ENCODE measurements around the gene KCNIP2. TPM values are rescaled to one million over a fixed set of nuclear protein-coding genes. Genes with fewer than 3 reads are reported as not detected.

The KCNIP2 gene
- total and polyA plus RNA-seq, 2 of the 13 experiments (the other 11 are each of a cell fraction or from before 2014, with no cell fraction given): 0.42 to 0.70 TPM

- TF ChIP-seq, protein P1, sequence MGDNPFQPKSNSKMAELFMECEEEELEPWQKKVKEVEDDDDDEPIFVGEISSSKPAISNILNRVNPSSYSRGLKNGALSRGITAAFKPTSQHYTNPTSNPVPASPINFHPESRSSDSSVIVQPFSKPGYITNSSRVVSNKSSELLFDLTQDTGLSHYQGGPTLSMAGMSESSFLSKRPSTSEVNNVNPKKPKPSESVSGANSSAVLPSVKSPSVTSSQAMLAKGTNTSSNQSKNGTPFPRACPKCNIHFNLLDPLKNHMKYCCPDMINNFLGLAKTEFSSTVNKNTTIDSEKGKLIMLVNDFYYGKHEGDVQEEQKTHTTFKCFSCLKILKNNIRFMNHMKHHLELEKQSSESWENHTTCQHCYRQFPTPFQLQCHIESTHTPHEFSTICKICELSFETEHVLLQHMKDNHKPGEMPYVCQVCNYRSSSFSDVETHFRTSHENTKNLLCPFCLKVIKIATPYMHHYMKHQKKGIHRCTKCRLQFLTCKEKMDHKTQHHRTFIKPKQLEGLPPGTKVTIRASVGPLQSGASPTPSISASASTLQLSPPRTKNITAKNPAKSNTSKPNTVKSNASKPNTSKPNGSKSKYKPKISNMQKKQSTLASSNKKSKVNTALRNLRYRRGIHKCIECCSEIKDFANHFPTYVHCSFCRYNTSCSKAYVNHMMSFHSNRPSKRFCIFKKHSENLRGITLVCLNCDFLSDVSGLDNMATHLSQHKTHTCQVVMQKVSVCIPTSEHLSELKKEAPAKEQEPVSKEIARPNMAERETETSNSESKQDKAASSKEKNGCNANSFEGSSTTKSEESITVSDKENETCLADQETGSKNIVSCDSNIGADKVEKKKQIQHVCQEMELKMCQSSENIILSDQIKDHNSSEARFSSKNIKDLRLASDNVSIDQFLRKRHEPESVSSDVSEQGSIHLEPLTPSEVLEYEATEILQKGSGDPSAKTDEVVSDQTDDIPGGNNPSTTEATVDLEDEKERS (CRISPR knock-in tag; IDR thresholded peaks at IDR 0.05): peak; percentile 65; the same call in 1 of the 2 replicates
- TF ChIP-seq KLF9 (CRISPR knock-in tag; IDR thresholded peaks at IDR 0.05; ENCODE audit: low read depth) (0 out of 2 replicates have a peak, but pooled peaks have one; percentile 51), POLR2AphosphoS5 (IDR thresholded peaks at IDR 0.05; ENCODE audit: low read depth, low read length) (peak; percentile 80), ZNF652 (CRISPR knock-in tag; IDR thresholded peaks at IDR 0.05; ENCODE audit: borderline replicate concordance, low read depth) (no peak), SRY (CRISPR knock-in tag; IDR thresholded peaks at IDR 0.05) (0 out of 2 replicates have a peak, but pooled peaks have one; percentile 48), GABPB1 (CRISPR knock-in tag; IDR thresholded peaks at IDR 0.05) (peak; percentile 91), ZFP41 (CRISPR knock-in tag; IDR thresholded peaks at IDR 0.05; ENCODE audit: borderline replicate concordance) (0 out of 2 replicates have a peak, but pooled peaks have one; percentile 69), CREB1 (IDR thresholded peaks at IDR 0.05) (peak; percentile 65; the same call in 1 of the 2 replicates), CREB1 (CRISPR knock-in tag; IDR thresholded peaks at IDR 0.05) (peak; percentile 96), ZNF782 (CRISPR knock-in tag; IDR thresholded peaks at IDR 0.05; ENCODE audit: borderline replicate concordance) (no peak), KMT2A (CRISPR knock-in tag; IDR thresholded peaks at IDR 0.05) (peak; percentile 69), PCBP1 (IDR thresholded peaks at IDR 0.05; ENCODE audit: borderline replicate concordance, low read depth, low read length) (peak; percentile 87; the same call in 1 of the 2 replicates)
- TF ChIP-seq, protein P2, sequence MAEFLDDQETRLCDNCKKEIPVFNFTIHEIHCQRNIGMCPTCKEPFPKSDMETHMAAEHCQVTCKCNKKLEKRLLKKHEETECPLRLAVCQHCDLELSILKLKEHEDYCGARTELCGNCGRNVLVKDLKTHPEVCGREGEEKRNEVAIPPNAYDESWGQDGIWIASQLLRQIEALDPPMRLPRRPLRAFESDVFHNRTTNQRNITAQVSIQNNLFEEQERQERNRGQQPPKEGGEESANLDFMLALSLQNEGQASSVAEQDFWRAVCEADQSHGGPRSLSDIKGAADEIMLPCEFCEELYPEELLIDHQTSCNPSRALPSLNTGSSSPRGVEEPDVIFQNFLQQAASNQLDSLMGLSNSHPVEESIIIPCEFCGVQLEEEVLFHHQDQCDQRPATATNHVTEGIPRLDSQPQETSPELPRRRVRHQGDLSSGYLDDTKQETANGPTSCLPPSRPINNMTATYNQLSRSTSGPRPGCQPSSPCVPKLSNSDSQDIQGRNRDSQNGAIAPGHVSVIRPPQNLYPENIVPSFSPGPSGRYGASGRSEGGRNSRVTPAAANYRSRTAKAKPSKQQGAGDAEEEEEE (CRISPR knock-in tag; IDR thresholded peaks at IDR 0.05; ENCODE audit: borderline replicate concordance): no peak
- TF ChIP-seq, protein P3, sequence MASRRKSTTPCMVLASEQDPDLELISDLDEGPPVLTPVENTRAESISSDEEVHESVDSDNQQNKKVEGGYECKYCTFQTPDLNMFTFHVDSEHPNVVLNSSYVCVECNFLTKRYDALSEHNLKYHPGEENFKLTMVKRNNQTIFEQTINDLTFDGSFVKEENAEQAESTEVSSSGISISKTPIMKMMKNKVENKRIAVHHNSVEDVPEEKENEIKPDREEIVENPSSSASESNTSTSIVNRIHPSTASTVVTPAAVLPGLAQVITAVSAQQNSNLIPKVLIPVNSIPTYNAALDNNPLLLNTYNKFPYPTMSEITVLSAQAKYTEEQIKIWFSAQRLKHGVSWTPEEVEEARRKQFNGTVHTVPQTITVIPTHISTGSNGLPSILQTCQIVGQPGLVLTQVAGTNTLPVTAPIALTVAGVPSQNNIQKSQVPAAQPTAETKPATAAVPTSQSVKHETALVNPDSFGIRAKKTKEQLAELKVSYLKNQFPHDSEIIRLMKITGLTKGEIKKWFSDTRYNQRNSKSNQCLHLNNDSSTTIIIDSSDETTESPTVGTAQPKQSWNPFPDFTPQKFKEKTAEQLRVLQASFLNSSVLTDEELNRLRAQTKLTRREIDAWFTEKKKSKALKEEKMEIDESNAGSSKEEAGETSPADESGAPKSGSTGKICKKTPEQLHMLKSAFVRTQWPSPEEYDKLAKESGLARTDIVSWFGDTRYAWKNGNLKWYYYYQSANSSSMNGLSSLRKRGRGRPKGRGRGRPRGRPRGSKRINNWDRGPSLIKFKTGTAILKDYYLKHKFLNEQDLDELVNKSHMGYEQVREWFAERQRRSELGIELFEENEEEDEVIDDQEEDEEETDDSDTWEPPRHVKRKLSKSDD (CRISPR knock-in tag; IDR thresholded peaks at IDR 0.05; ENCODE audit: low read depth): 0 out of 2 replicates have a peak, but pooled peaks have one; percentile 49
- TF ChIP-seq, protein P4, sequence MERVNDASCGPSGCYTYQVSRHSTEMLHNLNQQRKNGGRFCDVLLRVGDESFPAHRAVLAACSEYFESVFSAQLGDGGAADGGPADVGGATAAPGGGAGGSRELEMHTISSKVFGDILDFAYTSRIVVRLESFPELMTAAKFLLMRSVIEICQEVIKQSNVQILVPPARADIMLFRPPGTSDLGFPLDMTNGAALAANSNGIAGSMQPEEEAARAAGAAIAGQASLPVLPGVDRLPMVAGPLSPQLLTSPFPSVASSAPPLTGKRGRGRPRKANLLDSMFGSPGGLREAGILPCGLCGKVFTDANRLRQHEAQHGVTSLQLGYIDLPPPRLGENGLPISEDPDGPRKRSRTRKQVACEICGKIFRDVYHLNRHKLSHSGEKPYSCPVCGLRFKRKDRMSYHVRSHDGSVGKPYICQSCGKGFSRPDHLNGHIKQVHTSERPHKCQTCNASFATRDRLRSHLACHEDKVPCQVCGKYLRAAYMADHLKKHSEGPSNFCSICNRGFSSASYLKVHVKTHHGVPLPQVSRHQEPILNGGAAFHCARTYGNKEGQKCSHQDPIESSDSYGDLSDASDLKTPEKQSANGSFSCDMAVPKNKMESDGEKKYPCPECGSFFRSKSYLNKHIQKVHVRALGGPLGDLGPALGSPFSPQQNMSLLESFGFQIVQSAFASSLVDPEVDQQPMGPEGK (CRISPR knock-in tag; IDR thresholded peaks at IDR 0.05): 0 out of 2 replicates have a peak, but pooled peaks have one; percentile 8
Observed at GRCh38 chr10:101782811-101783735, 60.5 kb downstream of the KCNIP2 start, which contains the start of gene NPM3 (continued).
